Body of pancreas (tissue), 4 donors: ENCODE data around the gene LCOR. TPM values are rescaled to one million over a fixed set of nuclear protein-coding genes. Genes with fewer than 3 reads are reported as not detected.

ENCODE experiments used
- ATAC-seq: fragments of 150-250 bp; one replicate; pipeline ENCODE4 v1.9.1; 2016
- DNase-seq, 4 donors: peaks; one replicate each; pipeline ENCODE4 v3.0.0-alpha.2; 2019
- H3K27ac ChIP-seq, 4 donors: fragments of 200-600 bp; sonication (generic); 1 replicate in 3 of 4; 2 replicates in 1 of 4; pipeline versions ENCODE4 v1.5.1 to v1.6.1; 2016 to 2019; ENCODE audit warnings: mild to moderate bottlenecking in 1 of 4, mixed read lengths in 1 of 4, moderate library complexity in 1 of 4
- H3K27me3 ChIP-seq, 2 donors: fragments of 200-600 bp; sonication (generic); one replicate each; pipeline ENCODE4 v1.6.0; 2016; ENCODE audit warnings: mild to moderate bottlenecking in 1 of 2
- H3K36me3 ChIP-seq, 2 donors: fragments of 200-600 bp; sonication (generic); replicated peaks in 1 of 2; 2 replicates each; pipeline ENCODE4 v1.5.1; 2016; ENCODE audit warnings: low read depth in 2 of 2; ENCODE audit not compliant: insufficient read depth in 1 of 2
- H3K4me1 ChIP-seq: fragments of 200-600 bp; sonication (generic); one replicate; pipeline ENCODE4 v1.6.0; 2016
- H3K4me3 ChIP-seq, 2 donors: fragments of 200-600 bp; sonication (generic); 1 replicate in 1 of 2; 2 replicates in 1 of 2; pipeline ENCODE4 v1.5.1; 2016 to 2019
- H3K9me3 ChIP-seq, 3 donors: fragments of 200-600 bp; sonication (generic); 1 replicate in 2 of 3; 2 replicates in 1 of 3; pipeline ENCODE4 v1.5.1; 2016
- POLR2A ChIP-seq, 3 donors: fragments of 450-650 bp; IDR thresholded peaks; one replicate each; pipeline ENCODE4 v1.6.1; 2016; ENCODE audit warnings: antibody characterized with exemption in 3 of 3, mild to moderate bottlenecking in 2 of 3
- WGBS, 2 donors: methylation state at CpG; one replicate each; pipeline ENCODE4 v1.1.5; 2017; 5-methylcytosine and 5-hydroxymethylcytosine counted together
- intact Hi-C: fragments of 100-400 bp; cut with DNase I; formaldehyde crosslinking; loops from one replicate; pipeline ENCODE4 v1.15.1; 2023
- total RNA-seq, 2 donors: library from RNA; depleted of rRNA; stranded (reverse); fragments of >200 nt; gene quantifications; one replicate each; pipeline ENCODE4 v1.1.0, GENCODE V29; 2016
- TF ChIP-seq, protein P1 (sequence below), 7 experiments: fragments of 450-650 bp in 4 of 7; fragments of 200-600 bp in 3 of 7; sonication (generic) in 3 of 7; IDR thresholded peaks; one replicate each; pipeline ENCODE4 v1.5.1; 2016 to 2019; ENCODE audit warnings: antibody characterized with exemption in 7 of 7

LCOR gene
- total RNA-seq, 2 donors from 2014 or later = 34.5 to 35.3 TPM

- no peak for ATAC-seq
- TF ChIP-seq, protein P1, sequence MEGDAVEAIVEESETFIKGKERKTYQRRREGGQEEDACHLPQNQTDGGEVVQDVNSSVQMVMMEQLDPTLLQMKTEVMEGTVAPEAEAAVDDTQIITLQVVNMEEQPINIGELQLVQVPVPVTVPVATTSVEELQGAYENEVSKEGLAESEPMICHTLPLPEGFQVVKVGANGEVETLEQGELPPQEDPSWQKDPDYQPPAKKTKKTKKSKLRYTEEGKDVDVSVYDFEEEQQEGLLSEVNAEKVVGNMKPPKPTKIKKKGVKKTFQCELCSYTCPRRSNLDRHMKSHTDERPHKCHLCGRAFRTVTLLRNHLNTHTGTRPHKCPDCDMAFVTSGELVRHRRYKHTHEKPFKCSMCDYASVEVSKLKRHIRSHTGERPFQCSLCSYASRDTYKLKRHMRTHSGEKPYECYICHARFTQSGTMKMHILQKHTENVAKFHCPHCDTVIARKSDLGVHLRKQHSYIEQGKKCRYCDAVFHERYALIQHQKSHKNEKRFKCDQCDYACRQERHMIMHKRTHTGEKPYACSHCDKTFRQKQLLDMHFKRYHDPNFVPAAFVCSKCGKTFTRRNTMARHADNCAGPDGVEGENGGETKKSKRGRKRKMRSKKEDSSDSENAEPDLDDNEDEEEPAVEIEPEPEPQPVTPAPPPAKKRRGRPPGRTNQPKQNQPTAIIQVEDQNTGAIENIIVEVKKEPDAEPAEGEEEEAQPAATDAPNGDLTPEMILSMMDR (IDR thresholded peaks at IDR 0.05) = no peak
- TF ChIP-seq POLR2A (IDR thresholded peaks at IDR 0.05) = no peak
- Histone ChIP-seq H3K4me3 (no peak overlapping the region), H3K27me3 (no peaks in the 10 kb centered on the region), H3K9me3 (no peaks in the 10 kb centered on the region), H3K36me3 (no peaks in the 10 kb centered on the region), H3K4me1 (no peaks in the 10 kb centered on the region), H3K27ac (no peak overlapping the region)
- intact Hi-C loops = no loop called here
- no peak for DNase-seq
- WGBS, 2 donors = 87 to 88% methylated on average over 11 to 16 of the region's 17 CpGs
These were observed 169.3 kb downstream of the LCOR start for GRCh38 chr10:97001183-97001991.

GRCh38 chr10:97002670-97003069 is 170.6 kb downstream of the LCOR start:
- Histone ChIP-seq H3K4me1 (no peaks in the 10 kb centered on the region), H3K4me3 (no peak overlapping the region), H3K27ac (no peak overlapping the region), H3K9me3 (no peaks in the 10 kb centered on the region), H3K36me3 (no peaks in the 10 kb centered on the region), H3K27me3 (no peaks in the 10 kb centered on the region)
- DNase-seq (no peak), ATAC-seq (no peak)
- WGBS, 2 donors = 93 to 99% methylated on average over 7 to 16 of the region's 16 CpGs
- TF ChIP-seq, protein P1 (IDR thresholded peaks at IDR 0.05) = no peak
- TF ChIP-seq POLR2A (IDR thresholded peaks at IDR 0.05) = no peak
- intact Hi-C loops = no loop called here

DNA sequence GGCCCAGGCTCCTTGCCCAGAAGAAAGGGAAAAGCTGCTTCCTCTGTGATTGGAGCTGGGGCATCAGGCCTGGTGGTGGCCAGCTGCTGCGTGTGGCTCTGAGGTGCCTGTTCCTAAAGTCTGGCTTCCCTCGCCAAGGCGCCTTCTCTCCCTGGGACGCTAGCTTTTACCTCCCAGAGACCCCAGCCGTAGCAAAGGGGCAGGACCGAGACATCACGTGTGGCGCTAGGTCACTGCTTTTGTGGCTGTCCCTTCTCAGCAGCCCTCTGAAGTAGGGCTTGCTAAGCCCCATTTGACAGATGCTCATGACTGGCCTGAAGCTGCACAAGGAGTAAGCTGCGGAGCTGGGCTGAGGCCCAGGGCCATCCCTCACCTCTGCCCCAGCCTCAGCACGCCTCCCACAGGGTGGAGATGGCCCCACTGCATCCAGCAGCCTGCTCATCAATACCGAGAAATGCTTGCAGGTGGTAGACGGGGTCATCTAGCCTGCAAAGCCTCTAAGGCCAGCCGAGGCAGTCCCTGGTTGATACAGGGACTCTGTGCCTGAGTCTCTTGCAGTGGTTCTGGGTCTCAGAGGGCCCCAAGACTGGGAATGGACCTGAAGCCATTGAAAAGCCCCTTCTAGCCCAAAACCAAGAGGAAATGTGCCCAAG is 171.2 kb downstream of the LCOR start:
- H3K4me1 ChIP-seq = no peaks in the 10 kb centered on the region
- DNase-seq (no peak), ATAC-seq (no peak)
- H3K9me3 ChIP-seq = no peaks in the 10 kb centered on the region
- 76 to 92% methylated on average over 7 to 13 of the region's 13 CpGs for WGBS, 2 donors
- no peaks in the 10 kb centered on the region for H3K36me3 ChIP-seq
- intact Hi-C loops = no loop called here
- no peak for TF ChIP-seq POLR2A (IDR thresholded peaks at IDR 0.05)
- TF ChIP-seq, protein P1 (IDR thresholded peaks at IDR 0.05) = no peak
- no peak overlapping the region for H3K4me3 ChIP-seq
- no peaks in the 10 kb centered on the region for H3K27me3 ChIP-seq
- no peak overlapping the region for H3K27ac ChIP-seq

- TF ChIP-seq, protein P1 (IDR thresholded peaks at IDR 0.05) = no peak
- TF ChIP-seq POLR2A (IDR thresholded peaks at IDR 0.05) = no peak
- intact Hi-C loops = no loop called here
- no peaks in the 10 kb centered on the region for H3K4me1 ChIP-seq
- H3K27me3 ChIP-seq = no peaks in the 10 kb centered on the region
- WGBS, 2 donors = 80 to 91% methylated on average over 3 to 8 of the region's 8 CpGs
- ATAC-seq (no peak), DNase-seq (no peak)
- H3K9me3 ChIP-seq = no peaks in the 10 kb centered on the region
- H3K4me3 ChIP-seq = no peak overlapping the region
- no peaks in the 10 kb centered on the region for H3K36me3 ChIP-seq
- H3K27ac ChIP-seq = no peak overlapping the region
These were observed 171.7 kb downstream of the LCOR start for GRCh38 chr10:97003804-97004201.
